ENCODE data around the gene ELOVL1. TPM values are rescaled to one million over a fixed set of nuclear protein-coding genes. Genes with fewer than 3 reads are reported as not detected.
"Not testable (repeated sequence)": the region's sequence is repeated elsewhere in the genome, so short reads cannot be mapped to it uniquely, and the experiment has no call there.

Gene ELOVL1
- total RNA-seq, 1 experiment from 2014 or later: 212 TPM

GRCh38 chr1:43382027-43382779, 14.4 kb upstream of the ELOVL1 start:
- no peak for DNase-seq (ENCODE audit: low read depth)

GRCh38 chr1:43381612-43382011, 13.8 kb upstream of the ELOVL1 start:
- peak; percentile 49 for DNase-seq (ENCODE audit: low read depth)

- DNase-seq (ENCODE audit: low read depth): no peak
Observed at GRCh38 chr1:43379476-43379875, 11.7 kb upstream of the ELOVL1 start.

GRCh38 chr1:43377831-43378230, 10.0 kb upstream of the ELOVL1 start:
- no peak for DNase-seq (ENCODE audit: low read depth)

GRCh38 chr1:43376723-43377235, 9.0 kb upstream of the ELOVL1 start:
- DNase-seq (ENCODE audit: low read depth): no peak

- DNase-seq (ENCODE audit: low read depth): peak; percentile 95
Observed at GRCh38 chr1:43373066-43373940, 5.5 kb upstream of the ELOVL1 start.

- peak; percentile 73 for DNase-seq (ENCODE audit: low read depth)
Observed at GRCh38 chr1:43372172-43372571, 4.4 kb upstream of the ELOVL1 start.

GRCh38 chr1:43370564-43370963, 2.8 kb upstream of the ELOVL1 start:
- DNase-seq (ENCODE audit: low read depth): no peak

- DNase-seq (ENCODE audit: low read depth): not testable (repeated sequence)
Observed at GRCh38 chr1:43369779-43370178, 2.0 kb upstream of the ELOVL1 start.

- no peak for DNase-seq (ENCODE audit: low read depth)
Observed at GRCh38 chr1:43368646-43369020, 822 bp upstream of the ELOVL1 start.

GRCh38 chr1:43367026-43367903, 546 bp downstream of the ELOVL1 start:
- no peak for DNase-seq (ENCODE audit: low read depth)

- no peak for DNase-seq (ENCODE audit: low read depth)
Observed at GRCh38 chr1:43366601-43367025, 1.2 kb downstream of the ELOVL1 start.

- DNase-seq (ENCODE audit: low read depth): no peak
Observed at GRCh38 chr1:43366179-43366578, 1.6 kb downstream of the ELOVL1 start.

- DNase-seq (ENCODE audit: low read depth): no peak
Observed at GRCh38 chr1:43365678-43366077, 2.1 kb downstream of the ELOVL1 start.

GRCh38 chr1:43363935-43364525, 3.8 kb downstream of the ELOVL1 start:
- no peak for DNase-seq (ENCODE audit: low read depth)

- DNase-seq (ENCODE audit: low read depth): peak; percentile 36
Observed at GRCh38 chr1:43363283-43363934, 4.4 kb downstream of the ELOVL1 start.

GRCh38 chr1:43360616-43361015, 7.2 kb downstream of the ELOVL1 start:
- DNase-seq (ENCODE audit: low read depth): no peak

GRCh38 chr1:43359696-43360095, 8.1 kb downstream of the ELOVL1 start:
- DNase-seq (ENCODE audit: low read depth): no peak

GRCh38 chr1:43358746-43359693, 8.8 kb downstream of the ELOVL1 start, which contains the start of gene CDC20:
Gene CDC20, plus strand, starts transcription at chr1:43358981. Its CDS starts 235 bp downstream, at chr1:43359216.
- peak; percentile 97 for DNase-seq (ENCODE audit: low read depth)

All from HT1080 (cell line).